HUDEP-2 (cell line): ENCODE results near the gene SAMD11.

Experiments
- DNase-seq, 76 experiments: peaks; one replicate each; lab custom pipeline; 2025; ENCODE audit not compliant: unreplicated experiment in 76 of 76; lab: John Stamatoyannopoulos, UW

SAMD11 gene

DNA sequence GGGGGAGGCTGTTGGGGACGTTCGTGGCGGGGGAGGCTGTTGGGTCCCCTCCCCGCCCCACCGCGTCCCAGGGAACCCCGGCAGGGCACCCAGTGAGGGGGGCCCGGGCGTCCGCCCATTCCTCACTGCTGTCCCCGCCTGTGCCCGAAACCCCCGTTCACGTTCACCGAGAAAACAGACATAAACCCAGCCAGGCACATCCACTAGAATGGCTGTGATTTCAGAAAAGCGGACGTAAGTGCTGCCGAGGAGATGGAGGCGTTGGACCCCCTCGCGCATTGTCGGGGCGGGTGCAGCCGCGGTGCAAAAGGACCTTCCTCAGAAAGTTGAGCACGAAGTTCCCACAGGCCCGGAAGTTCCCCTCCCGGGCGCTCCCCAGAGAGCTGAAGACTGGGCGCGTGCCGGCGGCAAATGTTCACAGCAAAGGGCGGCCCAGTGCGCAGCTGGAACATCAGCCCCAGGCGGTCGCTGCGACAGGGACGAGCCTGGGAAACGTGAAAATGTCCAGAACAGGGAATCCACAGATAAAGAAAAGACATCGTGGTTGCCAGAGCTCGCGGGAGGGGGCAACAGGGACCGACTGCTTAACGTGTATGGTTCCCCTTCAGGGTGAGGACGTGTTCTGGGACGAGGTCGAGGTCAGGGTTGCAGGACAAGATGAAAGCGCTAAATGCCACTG, 18.5 kb upstream of the SAMD11 start:
- no peak for DNase-seq

DNA sequence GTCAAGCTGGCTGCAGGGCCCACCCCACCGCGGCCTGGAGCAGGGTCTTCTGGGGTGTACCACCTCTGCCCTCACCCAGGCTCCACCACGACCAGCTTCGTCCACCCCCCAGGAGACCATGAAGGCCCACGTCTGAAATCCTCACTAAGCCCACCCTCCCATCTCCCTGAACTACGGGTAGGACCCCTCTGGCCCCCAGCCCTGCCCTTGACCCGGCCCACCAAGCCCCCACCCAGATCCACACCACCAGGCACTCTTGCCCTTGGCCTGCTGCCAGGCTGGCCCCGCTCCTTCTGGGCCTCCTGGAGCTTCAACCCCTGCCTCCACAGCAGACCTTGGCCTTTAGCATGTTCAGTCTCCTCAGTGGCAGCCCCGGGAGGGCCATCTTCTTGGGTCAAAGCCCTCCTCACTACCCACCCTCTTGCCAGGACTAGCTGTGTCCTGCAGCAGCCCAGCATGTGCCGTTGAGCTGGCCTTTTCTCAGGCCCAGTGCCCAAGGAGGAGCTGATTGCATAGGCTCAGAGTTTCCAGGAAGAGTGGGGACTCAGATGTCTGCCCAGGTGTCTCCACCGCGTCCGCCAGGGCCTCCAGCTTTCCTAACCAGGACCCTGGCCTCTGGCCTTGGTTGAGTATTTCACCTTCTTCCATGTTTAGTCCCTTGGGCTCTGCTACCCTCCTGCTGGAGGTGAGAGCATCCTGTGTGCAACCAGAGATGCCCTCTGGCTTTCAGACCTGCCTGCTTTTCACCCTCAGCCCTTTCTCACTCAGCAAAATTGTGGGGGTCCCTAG, 17.7 kb upstream of the SAMD11 start:
- DNase-seq = no peak

- DNase-seq = peak in 71 of 76 experiments; percentile 8 to 80 (median 62)
These were observed 16.9 kb upstream of the SAMD11 start for GRCh38 chr1:906600-907420.

DNA sequence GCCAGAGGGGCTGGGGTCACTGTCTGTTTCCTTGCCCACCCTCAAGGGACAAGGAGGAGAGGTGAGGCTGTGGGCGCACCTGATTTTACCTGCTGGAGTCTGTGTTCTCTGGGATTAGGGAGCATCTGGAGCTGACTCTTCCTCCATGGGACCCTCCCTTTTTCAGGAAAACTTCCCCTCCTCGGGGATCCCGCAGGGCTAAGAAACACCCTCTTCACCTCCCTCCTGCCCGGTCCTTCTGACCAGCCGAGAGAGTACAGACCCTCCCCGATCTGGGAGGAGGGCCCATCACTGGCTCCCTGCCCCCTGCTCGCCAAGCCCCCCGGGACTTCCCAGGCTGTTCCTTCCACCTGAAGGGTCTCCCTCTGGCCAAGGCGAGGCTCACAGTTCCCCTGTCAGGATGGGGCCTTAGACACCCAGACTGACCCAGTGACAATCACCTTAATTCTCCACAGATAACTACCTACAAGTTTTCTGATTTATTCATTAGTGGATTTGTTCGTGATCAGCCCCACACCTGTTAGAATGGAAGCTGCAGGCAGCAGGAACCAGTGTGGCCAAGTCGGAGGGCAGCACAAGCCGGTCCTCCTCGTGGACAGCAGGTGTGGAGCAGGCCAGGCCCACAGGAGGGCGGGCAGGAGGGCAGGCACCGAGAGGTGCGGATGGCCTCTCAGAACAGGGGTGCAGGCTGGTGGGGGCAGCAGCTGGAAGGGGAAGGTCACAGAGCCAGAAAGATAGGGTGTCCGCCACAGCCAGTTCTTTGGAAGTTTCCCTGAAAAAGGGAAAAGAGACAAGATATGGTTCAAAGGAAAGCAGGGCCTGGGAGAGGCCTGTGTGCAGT, 15.9 kb upstream of the SAMD11 start:
- DNase-seq = no peak

DNA sequence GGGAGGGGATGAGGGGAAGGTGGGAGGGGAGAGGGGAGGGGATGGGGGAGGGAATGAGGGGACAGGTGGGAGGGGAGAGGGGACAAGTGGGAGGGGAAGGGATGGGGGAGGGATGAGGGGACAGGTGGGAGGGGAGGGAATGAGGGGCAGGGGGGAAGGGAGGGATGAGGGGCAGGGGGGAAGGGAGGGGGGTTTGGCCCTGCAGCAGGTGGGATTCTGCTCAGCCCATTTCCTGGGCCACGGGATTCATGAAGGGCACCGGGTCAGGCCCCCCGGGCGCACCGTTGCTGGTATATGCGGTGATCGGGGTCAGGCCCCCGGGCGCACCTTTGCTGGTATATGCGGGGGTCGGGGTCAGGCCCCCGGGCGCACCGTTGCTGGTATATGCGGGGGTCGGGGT, 15.1 kb upstream of the SAMD11 start:
- no peak for DNase-seq

GRCh38 chr1:909861-910310, 13.8 kb upstream of the SAMD11 start:
- no peak for DNase-seq

DNA sequence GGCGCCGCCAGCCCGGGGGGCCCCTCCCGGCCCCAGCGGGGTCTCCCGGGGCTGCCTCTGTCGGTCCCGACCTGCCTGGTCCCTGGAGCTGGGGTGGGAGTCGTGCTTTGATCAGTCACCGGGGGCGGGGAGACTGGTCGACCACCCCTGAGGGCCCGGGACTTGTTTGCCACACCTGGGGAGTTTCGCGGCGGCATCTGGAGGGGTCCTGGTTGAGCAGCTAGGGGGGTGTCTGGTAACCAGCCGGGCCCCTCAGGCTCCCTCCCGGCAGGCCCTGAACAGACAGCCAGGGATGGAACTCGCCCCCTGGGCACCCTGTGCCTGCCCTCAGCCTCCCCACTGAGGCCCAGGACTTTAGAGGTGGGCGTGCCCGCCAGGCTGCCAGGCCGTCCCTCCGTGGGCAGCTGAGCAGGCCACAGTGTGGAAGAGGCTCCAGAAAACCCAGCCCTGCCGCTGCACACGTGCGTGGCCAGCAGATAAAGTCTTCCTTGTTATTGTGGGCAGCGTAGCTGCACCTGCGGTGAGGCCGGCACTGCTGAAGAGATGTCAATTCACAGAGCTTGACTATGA, 13.3 kb upstream of the SAMD11 start:
- no peak for DNase-seq

DNA sequence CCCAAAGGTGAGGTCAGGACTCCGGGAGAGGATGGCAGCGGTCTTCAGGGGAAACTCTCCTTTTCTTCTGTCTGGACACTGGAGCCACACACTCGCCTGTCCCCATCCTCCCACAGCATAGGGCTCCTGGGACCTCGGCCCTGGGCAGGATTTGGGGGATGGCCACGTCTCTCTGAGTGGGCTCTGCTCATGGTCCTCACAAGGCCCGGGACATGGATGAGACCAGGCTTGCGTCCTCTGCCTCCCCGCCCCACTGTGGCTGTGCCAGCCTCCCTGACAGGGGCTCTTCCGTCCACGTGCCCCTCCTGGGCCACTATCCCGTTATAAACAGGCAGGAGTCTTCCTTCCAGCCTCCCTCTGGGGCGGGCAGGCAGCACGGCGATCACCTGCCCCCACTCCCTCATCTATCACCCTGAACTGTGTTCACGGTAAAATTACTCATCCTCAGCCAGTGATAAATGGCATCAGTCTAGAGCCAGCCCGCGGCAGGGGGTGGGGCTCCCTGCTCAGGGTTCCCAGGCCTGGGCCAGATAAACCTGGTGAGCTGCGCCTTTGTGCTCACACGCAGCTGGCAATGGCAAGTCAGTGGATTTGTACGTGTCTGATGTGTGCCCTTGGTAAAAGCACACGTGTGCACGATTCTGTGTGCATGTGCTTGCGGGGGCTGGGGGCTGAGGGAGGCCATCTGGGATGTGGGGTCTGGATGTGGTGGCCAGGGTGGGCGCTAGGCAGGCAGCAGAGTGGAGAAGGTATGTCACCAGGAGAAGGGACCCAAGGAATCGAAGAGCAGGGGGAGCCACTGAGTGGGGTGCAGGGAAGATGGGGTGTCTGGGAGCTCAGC, 12.6 kb upstream of the SAMD11 start:
- peak in 72 of 76 experiments; percentile 23 to 87 (median 72) for DNase-seq

- no peak for DNase-seq
These were observed 11.6 kb upstream of the SAMD11 start for GRCh38 chr1:911875-912739.

DNA sequence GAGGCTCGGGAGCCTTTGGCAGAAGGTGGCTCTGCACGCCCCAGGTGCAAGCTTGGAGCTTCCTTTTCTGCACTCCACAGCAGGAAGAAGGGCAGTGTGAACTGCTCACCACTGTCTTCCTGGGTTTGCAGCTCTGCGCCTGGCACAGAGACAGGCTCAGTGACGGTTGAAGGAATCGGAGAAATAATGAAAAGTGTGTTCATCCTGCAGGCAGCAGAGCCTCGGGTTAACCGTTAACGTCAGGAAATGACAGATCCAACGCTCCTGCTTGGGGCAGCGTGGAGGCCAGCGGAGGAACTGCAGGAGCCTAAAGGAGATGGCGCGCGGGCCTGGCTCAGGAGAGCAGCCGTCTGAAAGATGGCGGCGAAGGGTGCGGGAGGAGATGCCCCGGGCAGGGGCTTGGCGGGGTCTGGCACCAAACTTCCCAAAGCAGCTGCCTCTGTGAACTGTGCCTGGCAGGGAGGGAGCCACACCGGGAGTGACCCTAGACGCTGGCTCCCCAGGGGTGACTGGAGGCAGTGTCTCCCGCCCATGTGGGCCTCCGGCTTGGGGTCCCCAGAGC, 10.9 kb upstream of the SAMD11 start:
- no peak for DNase-seq

GRCh38 chr1:913491-914130, 10.1 kb upstream of the SAMD11 start:
- no peak for DNase-seq

DNA sequence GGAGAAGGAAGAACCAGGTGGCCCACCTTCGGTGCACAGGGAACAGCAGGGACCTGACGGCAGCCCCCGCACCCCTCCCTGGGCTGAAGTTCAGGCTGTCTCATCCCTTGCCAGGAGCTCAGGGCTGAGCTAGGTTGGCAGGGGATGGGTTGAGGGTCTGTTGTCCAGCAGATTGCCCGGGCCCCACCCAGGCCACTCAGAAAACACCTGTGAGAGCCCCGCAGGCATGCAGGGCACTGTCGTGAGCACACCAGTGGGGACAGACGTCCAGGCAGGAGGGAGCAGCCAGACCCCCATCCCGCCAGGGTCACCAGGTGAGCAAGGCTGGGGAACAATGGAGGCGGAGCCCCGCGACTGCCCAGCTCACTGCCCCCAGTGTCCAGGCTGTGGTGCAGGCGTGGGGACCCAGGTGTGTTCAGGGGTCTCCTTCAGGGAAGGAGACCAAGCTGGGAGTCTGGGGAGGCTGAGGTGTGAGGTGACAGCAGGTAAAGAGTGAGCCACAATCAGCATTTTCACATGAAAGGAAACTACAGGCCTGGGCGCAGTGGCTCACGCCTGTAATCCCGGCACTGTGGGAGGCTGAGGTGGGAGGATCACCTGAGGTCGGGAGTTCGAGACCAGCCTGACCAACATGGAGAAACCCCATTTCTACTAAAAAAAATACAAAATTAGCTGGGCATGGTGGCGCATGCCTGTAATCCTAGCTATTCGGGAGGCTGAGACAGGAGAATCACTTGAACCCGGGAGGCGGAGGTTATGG, 9.4 kb upstream of the SAMD11 start:
- DNase-seq = no peak

DNA sequence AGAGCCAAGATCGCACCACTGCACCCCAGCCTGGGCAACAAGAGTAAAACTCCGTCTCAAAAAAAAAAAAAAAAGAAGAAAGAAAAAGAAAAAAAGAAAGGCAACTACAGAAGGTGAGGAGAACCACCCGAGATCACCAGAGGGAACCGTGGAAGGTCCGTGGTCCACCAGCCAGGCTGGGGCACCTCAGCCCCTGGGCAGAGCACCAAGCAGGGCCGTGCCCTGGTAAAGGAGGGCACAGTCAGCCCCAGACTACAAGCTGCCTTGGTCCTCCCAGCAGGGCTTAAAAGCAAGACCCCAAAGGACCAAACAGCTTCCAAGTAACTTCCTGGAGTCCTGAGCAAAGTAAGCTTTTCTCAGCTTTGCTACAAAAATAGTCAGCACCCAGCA, 8.8 kb upstream of the SAMD11 start:
- DNase-seq = no peak

- DNase-seq = no peak
These were observed 8.2 kb upstream of the SAMD11 start for GRCh38 chr1:915295-916172.

GRCh38 chr1:916173-917075, 7.3 kb upstream of the SAMD11 start:
- peak in 1 of 76 experiments; percentile 20 for DNase-seq
